Stimulated activated CD8-positive, alpha-beta memory T cell treated with anti-CD3 and anti-CD28 coated beads, Interleukin-4, amount 100 ng/mL, for 1 hour (primary cell): ENCODE measurements around the gene KNSTRN.
A peak's percentile ranks its signal among the peaks of the same experiment; 100 is the strongest.

Experiments
- DNase-seq, 2 donors: peaks; one replicate each; pipeline ENCODE4 v3.0.0-alpha.2; 2020; ENCODE audit warnings: low read depth in 2 of 2, low spot score in 1 of 2

Gene KNSTRN

GRCh38 chr15:40382580-40383456 lies at the start of gene KNSTRN:
KNSTRN (plus strand) TSS chr15:40382721; CDS start chr15:40382836, 115 bp downstream.
- DNase-seq: peak; percentile 79 to 85

GRCh38 chr15:40333922-40334492 lies 48.5 kb upstream of the KNSTRN start:
- no peak for DNase-seq

GRCh38 chr15:40334541-40334940 lies 48.0 kb upstream of the KNSTRN start:
- no peak for DNase-seq

GRCh38 chr15:40334941-40335795 lies 47.4 kb upstream of the KNSTRN start:
- no peak for DNase-seq

GRCh38 chr15:40335938-40336743 lies 46.4 kb upstream of the KNSTRN start:
- DNase-seq: no peak

- no peak for DNase-seq
Measured at GRCh38 chr15:40336744-40337122, 45.8 kb upstream of the KNSTRN start.

GRCh38 chr15:40337597-40337996 lies 44.9 kb upstream of the KNSTRN start:
- no peak for DNase-seq

GRCh38 chr15:40338041-40338657 lies 44.4 kb upstream of the KNSTRN start:
- peak in 1 of 2 donors; percentile 57 for DNase-seq

GRCh38 chr15:40338921-40339620 lies 43.5 kb upstream of the KNSTRN start:
- no peak for DNase-seq

GRCh38 chr15:40339621-40339945 lies 42.9 kb upstream of the KNSTRN start:
- DNase-seq: no peak

- no peak for DNase-seq
Measured at GRCh38 chr15:40340038-40340739, 42.3 kb upstream of the KNSTRN start.

- DNase-seq: no peak
Measured at GRCh38 chr15:40340740-40341400, 41.7 kb upstream of the KNSTRN start, which contains the start of gene CCDC9B. CCDC9B (minus strand) TSS chr15:40340939; CDS start chr15:40340819, 120 bp downstream.

GRCh38 chr15:40342416-40343320 lies 39.9 kb upstream of the KNSTRN start:
- no peak for DNase-seq

GRCh38 chr15:40343512-40343911 lies 39.0 kb upstream of the KNSTRN start:
- DNase-seq: no peak

GRCh38 chr15:40344217-40344616 lies 38.3 kb upstream of the KNSTRN start:
- no peak for DNase-seq

- peak in 1 of 2 donors; percentile 48 for DNase-seq
Measured at GRCh38 chr15:40344631-40345120, 37.8 kb upstream of the KNSTRN start.

- DNase-seq: no peak
Measured at GRCh38 chr15:40345225-40345866, 37.2 kb upstream of the KNSTRN start.
